IMR-90 (cell line): ENCODE measurements around the gene MILR1.

Source experiments
- CTCF ChIP-seq: conservative IDR thresholded peaks from 2 replicates; pipeline ENCODE4 v1.5.1; 2012; ENCODE audit warnings: mild to moderate bottlenecking, low read depth, low read length, improper control_type of control experiment
- ELK1 ChIP-seq: fragments of 150-350 bp; IDR thresholded peaks from 2 replicates; pipeline ENCODE4 v1.6.1; 2016; ENCODE audit warnings: low read depth, mild to moderate bottlenecking, low read length, moderate library complexity, borderline replicate concordance
- NFE2L2 ChIP-seq: fragments of 150-350 bp; IDR thresholded peaks from 2 replicates; pipeline ENCODE4 v1.6.1; 2016; ENCODE audit warnings: low read depth, mild to moderate bottlenecking, low read length
- POLR2A ChIP-seq: IDR thresholded peaks from 2 replicates; pipeline ENCODE4 v1.6.1; 2012; ENCODE audit warnings: mild to moderate bottlenecking, low read depth, low read length

- TF ChIP-seq CTCF (no peak), POLR2A (no peak), ELK1 (no peak), NFE2L2 (no peak)
Observed at GRCh38 chr17:64477849-64478248, 28.9 kb downstream of the MILR1 start.
